CD14-positive monocyte (primary cell): ENCODE data around the gene ZNF674. TPM values are rescaled to one million over a fixed set of nuclear protein-coding genes. Genes with fewer than 3 reads are reported as not detected.

ENCODE experiments used
- DNase-seq, 3 donors: peaks; one replicate each; pipeline ENCODE4 v3.0.0-alpha.2; 2011 to 2022
- H2AFZ ChIP-seq: 2 replicates; pipeline ENCODE4 v1.6.0; 2012; ENCODE audit warnings: mild to moderate bottlenecking, low read depth, low read length, inconsistent platforms; ENCODE audit not compliant: insufficient read depth, poor library complexity, severe bottlenecking
- H3K27ac ChIP-seq, 2 donors: 1 replicate in 1 of 2; 2 replicates in 1 of 2; pipeline ENCODE4 v1.5.1; 2012 to 2013; ENCODE audit warnings: low read length in 2 of 2, control low read depth in 1 of 2, inconsistent platforms in 1 of 2, low read depth in 1 of 2, mild to moderate bottlenecking in 1 of 2
- H3K27me3 ChIP-seq, 2 donors: one replicate each; pipeline versions ENCODE4 v1.6.0 to v1.6.1; 2011 to 2013; ENCODE audit warnings: low read length in 2 of 2; ENCODE audit not compliant: control insufficient read depth in 2 of 2, insufficient read depth in 2 of 2
- H3K36me3 ChIP-seq, 2 donors: replicated peaks in 1 of 2; 1 replicate in 1 of 2; 2 replicates in 1 of 2; pipeline versions ENCODE4 v1.5.1 to v1.6.1; 2012 to 2013; ENCODE audit warnings: low read length in 2 of 2, control low read depth in 1 of 2, inconsistent platforms in 1 of 2, mild to moderate bottlenecking in 1 of 2; ENCODE audit not compliant: insufficient read depth in 2 of 2, control insufficient read depth in 1 of 2
- H3K4me1 ChIP-seq, 2 donors: 1 replicate in 1 of 2; 2 replicates in 1 of 2; pipeline versions ENCODE4 v1.5.1 to v1.6.1; 2012 to 2013; ENCODE audit warnings: low read length in 2 of 2, control low read depth in 1 of 2, inconsistent platforms in 1 of 2, mild to moderate bottlenecking in 1 of 2, moderate library complexity in 1 of 2; ENCODE audit not compliant: insufficient read depth in 2 of 2, control insufficient read depth in 1 of 2
- H3K4me2 ChIP-seq: replicated peaks from 2 replicates; pipeline ENCODE3; 2012; ENCODE audit warnings: low read length, moderate library complexity, mild to moderate bottlenecking; ENCODE audit not compliant: poor library complexity, severe bottlenecking; ENCODE audit errors: extremely low read depth
- H3K4me3 ChIP-seq, 3 experiments: fragments of 200-600 bp in 1 of 3; sonication (generic) in 1 of 3; replicated peaks in 1 of 3; 1 replicate in 2 of 3; 2 replicates in 1 of 3; pipeline ENCODE4 v1.5.1; 2011 to 2013; ENCODE audit warnings: low read length in 3 of 3, mild to moderate bottlenecking in 3 of 3, control low read depth in 2 of 3, low read depth in 2 of 3, inconsistent platforms in 1 of 3, moderate library complexity in 1 of 3
- H3K79me2 ChIP-seq: 2 replicates; pipeline ENCODE4 v1.6.0; 2012; ENCODE audit warnings: mild to moderate bottlenecking, control low read depth, inconsistent platforms, low read length, moderate library complexity; ENCODE audit not compliant: insufficient read depth
- H3K9ac ChIP-seq: 2 replicates; pipeline ENCODE4 v1.6.0; 2017; ENCODE audit warnings: low read length, mild to moderate bottlenecking; ENCODE audit not compliant: insufficient read depth, poor library complexity, severe bottlenecking
- H3K9me3 ChIP-seq, 2 donors: replicated peaks in 1 of 2; 1 replicate in 1 of 2; 2 replicates in 1 of 2; pipeline versions ENCODE4 v1.5.1 to v1.6.1; 2012 to 2013; ENCODE audit warnings: low read length in 2 of 2, control low read depth in 1 of 2; ENCODE audit not compliant: control insufficient read depth in 1 of 2, insufficient read depth in 1 of 2
- H4K20me1 ChIP-seq: 2 replicates; pipeline ENCODE4 v1.6.0; 2012; ENCODE audit warnings: mild to moderate bottlenecking, low read length, control low read depth, moderate library complexity; ENCODE audit not compliant: insufficient read depth
- H3K27ac Mint-ChIP-seq, 7 donors: one replicate each; pipeline ENCODE4 v1.8.0; 2020; ENCODE audit warnings: mild to moderate bottlenecking in 7 of 7, mixed read lengths in 7 of 7, moderate library complexity in 6 of 7, inconsistent platforms in 2 of 7
- H3K27me3 Mint-ChIP-seq, 3 donors: one replicate each; pipeline ENCODE4 v1.8.0; 2021 to 2022; ENCODE audit warnings: low read depth in 3 of 3, mild to moderate bottlenecking in 3 of 3, mixed read lengths in 3 of 3, moderate library complexity in 3 of 3, inconsistent platforms in 1 of 3
- H3K36me3 Mint-ChIP-seq, 2 donors: one replicate each; pipeline ENCODE4 v1.8.0; 2020; ENCODE audit warnings: mixed read lengths in 2 of 2, inconsistent platforms in 1 of 2, mild to moderate bottlenecking in 1 of 2
- H3K4me1 Mint-ChIP-seq: one replicate; pipeline ENCODE4 v1.8.0; 2020; ENCODE audit warnings: mild to moderate bottlenecking, mixed read lengths
- H3K4me3 Mint-ChIP-seq, 2 donors: one replicate each; pipeline ENCODE4 v1.8.0; 2020; ENCODE audit warnings: mild to moderate bottlenecking in 2 of 2, mixed read lengths in 2 of 2, moderate library complexity in 1 of 2
- H3K9me3 Mint-ChIP-seq, 7 donors: one replicate each; pipeline ENCODE4 v1.8.0; 2020 to 2022; ENCODE audit warnings: mixed read lengths in 7 of 7, mild to moderate bottlenecking in 6 of 7, moderate library complexity in 6 of 7, inconsistent platforms in 2 of 7
- CTCF ChIP-seq: fragments of 200-600 bp; IDR thresholded peaks from one replicate; pipeline ENCODE4 v1.8.0; 2022; ENCODE audit warnings: antibody characterized with exemption, mild to moderate bottlenecking
- WGBS: methylation state at CpG from one replicate; pipeline ENCODE4 v1.1.5; 2013; ENCODE audit warnings: missing lambda C conversion rate; ENCODE audit not compliant: insufficient coverage; 5-methylcytosine and 5-hydroxymethylcytosine counted together
- intact Hi-C, 2 donors: fragments of 100-400 bp; cut with micrococcal nuclease; formaldehyde crosslinking; loops; one replicate each; pipeline versions ENCODE4 v1.15.0 to v1.15.1; 2023
- polyA plus RNA-seq, 3 donors: library from polyadenylated mRNA; depleted of rRNA in 1 of 3; unstranded in 2 of 3; stranded (reverse) in 1 of 3; fragments of 300-500 nt in 2 of 3; fragments of >200 nt in 1 of 3; fragmentation: Illumina TruSeq in 2 of 3; gene quantifications; 1 replicate in 2 of 3; 2 replicates in 1 of 3; pipeline ENCODE4 v1.2.3, GENCODE V29; 2012 to 2021

The ZNF674 gene
- polyA plus RNA-seq, 3 donors, result 0.65 to 1.4 (median 0.93) TPM

- Histone ChIP-seq H3K9me3 (peaks cover 0 to 5% of the 10 kb centered on the region in 2 donors), H4K20me1 (peaks cover 15% of the 10 kb centered on the region), H2AFZ (no peak overlapping the region), H3K27me3 (peaks cover 0 to 7% of the 10 kb centered on the region in 2 donors), H3K27ac (no peak overlapping the region), H3K4me2 (no peak overlapping the region), H3K4me1 (peaks cover 26 to 35% of the 10 kb centered on the region in 2 donors), H3K9ac (no peak overlapping the region), H3K36me3 (no peaks in the 10 kb centered on the region), H3K4me3 (no peak overlapping the region), H3K79me2 (no peaks in the 10 kb centered on the region)
- Mint-ChIP-seq H3K36me3 (peaks cover 5 to 6% of the 10 kb centered on the region in 2 donors), H3K4me3 (peak overlapping the region; percentile 62 to 79), H3K4me1 (peaks cover 36% of the 10 kb centered on the region), H3K27me3 (peaks cover 1 to 24% (median 20%) of the 10 kb centered on the region in 3 donors), H3K9me3 (peaks cover 0 to 15% (median 2%) of the 10 kb centered on the region in 7 donors), H3K27ac (no peak overlapping the region)
- WGBS, result no CpG with 5 or more reads among the region's 7 CpGs
- DNase-seq, result peak in 1 of 3 donors; percentile 60
- TF ChIP-seq CTCF, result no peak
- intact Hi-C loops, result loop anchor here in 1 of 2 donors (10.0 kb wide), 1 partner anchor 47 kb away; no protein-coding TSS in a partner anchor
Observed at GRCh38 chrX:46577221-46578005, 32.2 kb upstream of the ZNF674 start.

- Histone ChIP-seq H2AFZ (no peak overlapping the region), H3K27me3 (peaks cover 0 to 7% of the 10 kb centered on the region in 2 donors), H3K4me1 (peaks cover 33 to 41% of the 10 kb centered on the region in 2 donors), H3K27ac (no peak overlapping the region), H3K9me3 (peaks cover 0 to 5% of the 10 kb centered on the region in 2 donors), H3K9ac (no peak overlapping the region), H3K4me3 (peak overlapping the region; percentile 42 to 75 (median 56)), H3K4me2 (peak overlapping the region; percentile 82), H4K20me1 (peaks cover 15% of the 10 kb centered on the region), H3K79me2 (no peaks in the 10 kb centered on the region), H3K36me3 (no peaks in the 10 kb centered on the region)
- intact Hi-C loops, result loop anchor here in 1 of 2 donors (10.0 kb wide), 1 partner anchor 48 kb away; no protein-coding TSS in a partner anchor
- Mint-ChIP-seq H3K4me1 (peaks cover 45% of the 10 kb centered on the region), H3K27me3 (peaks cover 1 to 24% (median 23%) of the 10 kb centered on the region in 3 donors), H3K9me3 (peaks cover 0 to 16% (median 2%) of the 10 kb centered on the region in 7 donors), H3K27ac (peak overlapping the region in 1 of 7 donors; percentile 37), H3K36me3 (peaks cover 5 to 6% of the 10 kb centered on the region in 2 donors), H3K4me3 (peak overlapping the region; percentile 79 to 92)
- no peak for DNase-seq
- no CpG with 5 or more reads among the region's 3 CpGs for WGBS
- TF ChIP-seq CTCF, result no peak
Observed at GRCh38 chrX:46576458-46576857, 31.2 kb upstream of the ZNF674 start.
